HG02970 (cell line): Measurements from ENCODE around the gene ZNF275.

ENCODE experiments used
- ATAC-seq: cut with Tn5 transposase; IDR thresholded peaks from one replicate; pipeline ENCODE4 v1.9.1; 2021; ENCODE audit warnings: mild to moderate bottlenecking, moderate library complexity, moderate number of reproducible peaks; ENCODE audit not compliant: unreplicated experiment, low FRiP score

Gene ZNF275

DNA sequence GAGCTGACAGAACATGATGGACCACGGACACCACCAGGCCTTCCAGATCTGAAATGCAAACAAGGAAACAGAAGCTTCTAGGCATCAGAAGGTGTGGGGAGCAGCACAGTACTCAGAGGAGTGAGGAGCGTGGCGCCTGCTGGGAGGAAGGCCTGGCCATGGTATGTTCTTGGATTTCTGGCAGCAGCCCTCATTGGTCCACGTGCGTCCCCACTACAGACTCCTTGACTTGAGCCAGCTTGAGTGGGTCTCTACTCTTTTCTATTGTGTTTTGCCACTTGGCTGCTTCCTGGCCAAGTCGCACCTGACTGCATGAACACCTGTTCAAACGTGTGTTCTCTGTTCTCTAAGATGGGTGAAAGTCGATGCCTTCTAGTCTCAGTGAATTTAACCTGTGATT is 18.0 kb downstream of the ZNF275 start:
- ATAC-seq = no peak

DNA sequence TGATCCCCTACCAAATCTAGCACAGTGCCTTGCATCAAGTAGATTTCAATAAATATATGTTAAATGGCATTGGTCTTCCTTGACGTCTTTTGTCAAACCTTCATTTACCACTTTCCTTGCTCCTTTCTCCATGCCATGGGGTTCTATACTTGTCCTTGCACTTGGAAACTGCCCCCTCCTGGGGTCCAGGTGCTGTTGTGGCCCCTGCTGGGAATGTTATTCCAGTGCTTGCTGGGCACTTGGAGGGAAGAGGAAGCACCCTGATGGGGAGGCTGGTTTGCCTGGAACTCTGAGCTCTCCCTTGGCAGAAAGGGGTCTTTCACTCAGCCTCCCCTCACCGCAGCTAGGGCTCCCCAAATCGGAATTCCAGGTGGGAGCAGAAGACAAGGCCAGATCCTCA is 18.9 kb downstream of the ZNF275 start:
- no peak for ATAC-seq

DNA sequence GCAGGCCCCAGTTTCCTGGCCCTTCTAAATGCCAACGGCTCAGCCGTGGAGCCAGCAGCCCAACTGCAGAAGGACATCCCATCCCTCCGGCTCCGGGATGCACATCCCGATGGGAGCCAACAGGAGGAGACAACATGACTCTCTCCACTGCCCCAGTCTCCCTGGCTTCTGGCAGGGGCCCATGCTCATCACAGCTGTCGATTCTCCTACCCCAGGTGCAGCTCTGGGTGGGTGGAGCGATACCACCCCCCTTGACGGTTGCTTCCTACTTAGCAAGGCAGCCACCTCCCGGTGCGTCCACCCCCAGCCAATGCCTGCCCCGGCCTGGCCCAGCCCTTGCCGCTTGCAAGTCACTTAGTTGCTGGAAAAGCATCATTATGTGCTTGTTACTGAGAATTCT is 19.5 kb downstream of the ZNF275 start:
- ATAC-seq = no peak

DNA sequence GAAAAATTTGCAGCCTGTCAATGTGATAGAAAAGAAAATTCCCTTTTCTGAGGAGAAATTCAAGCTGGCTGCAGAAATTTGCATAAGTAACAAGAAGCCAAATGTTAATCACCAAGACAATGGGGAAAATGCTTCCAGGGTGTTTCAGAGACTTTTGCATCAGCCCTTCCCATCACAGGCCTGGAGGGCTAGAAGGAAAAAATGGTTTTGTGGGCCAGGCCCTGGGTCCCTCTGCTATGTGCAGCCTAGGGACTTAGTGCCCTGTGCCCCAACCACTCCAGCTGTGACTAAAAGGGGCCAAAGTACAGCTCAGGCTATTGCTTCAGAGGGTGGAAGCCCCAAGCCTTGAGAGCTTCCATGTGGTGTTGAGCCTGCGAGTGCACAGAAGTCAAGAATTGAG is 23.9 kb downstream of the ZNF275 start:
- ATAC-seq = no peak

DNA sequence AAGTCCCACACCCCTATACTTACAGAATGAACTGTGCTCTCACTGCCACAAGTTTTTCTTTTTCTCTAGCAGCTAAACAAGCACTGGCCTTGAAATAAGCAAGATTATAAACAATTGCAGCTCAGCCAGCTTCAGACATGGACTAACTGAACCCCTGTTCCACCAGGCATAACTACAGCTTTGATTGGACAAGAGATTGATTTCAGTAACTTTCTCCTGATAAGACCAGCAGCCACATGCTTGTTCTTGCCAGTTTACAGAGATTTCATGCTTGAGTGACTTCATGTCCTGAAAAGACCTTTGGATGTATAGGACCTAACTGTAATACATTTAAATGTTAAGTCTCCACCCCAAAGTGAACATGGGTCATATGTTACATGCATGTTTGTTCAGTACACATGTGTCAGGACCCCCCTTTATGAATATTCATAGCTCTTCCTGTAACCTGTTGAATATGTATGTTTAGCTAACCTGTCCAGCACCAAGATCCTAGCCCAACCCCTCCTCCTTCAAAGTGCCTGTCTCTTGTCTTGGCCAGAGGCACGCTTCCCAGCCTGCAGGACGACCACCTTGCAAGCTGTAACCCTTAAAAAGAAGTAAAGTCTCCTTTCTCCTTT is 27.9 kb downstream of the ZNF275 start:
- no peak for ATAC-seq

DNA sequence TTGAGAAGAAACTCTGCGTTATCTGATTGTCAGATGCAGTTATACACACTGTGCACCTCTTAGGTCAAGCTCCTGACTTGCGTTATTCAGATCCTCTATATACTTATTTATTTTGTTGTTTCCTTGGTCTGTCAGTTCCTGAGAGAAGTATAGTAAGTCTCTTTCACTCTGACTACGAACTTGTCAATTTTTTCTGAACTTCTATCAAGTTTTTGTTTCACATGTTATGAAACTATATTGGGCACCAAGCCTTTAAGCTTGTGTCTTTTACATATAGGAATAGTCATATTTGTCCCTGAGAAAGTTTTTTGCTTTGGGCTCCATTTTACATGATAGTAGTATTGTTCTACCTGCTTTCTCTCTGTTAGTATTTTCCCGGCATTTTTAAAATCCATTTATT is 31.7 kb downstream of the ZNF275 start:
- no peak for ATAC-seq

DNA sequence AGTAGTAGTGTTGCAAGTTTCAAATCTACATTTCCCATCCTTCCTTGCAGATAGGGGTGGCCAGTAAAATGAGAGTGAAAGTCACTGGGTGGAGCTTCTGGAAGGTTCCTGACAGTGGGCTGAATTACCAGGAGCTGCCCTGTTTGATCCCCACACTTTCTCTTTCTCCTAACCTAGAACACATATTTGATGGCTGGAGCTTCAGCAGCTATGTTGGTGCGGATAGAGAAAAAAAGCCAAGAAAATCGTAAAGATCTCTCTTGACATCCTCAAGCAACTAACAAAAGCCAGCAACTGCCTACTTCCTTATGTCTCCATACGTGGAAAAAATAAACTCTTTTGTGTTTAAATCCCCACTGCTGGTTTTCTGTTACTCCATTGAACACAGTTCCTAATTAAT is 32.2 kb downstream of the ZNF275 start:
- no peak for ATAC-seq

DNA sequence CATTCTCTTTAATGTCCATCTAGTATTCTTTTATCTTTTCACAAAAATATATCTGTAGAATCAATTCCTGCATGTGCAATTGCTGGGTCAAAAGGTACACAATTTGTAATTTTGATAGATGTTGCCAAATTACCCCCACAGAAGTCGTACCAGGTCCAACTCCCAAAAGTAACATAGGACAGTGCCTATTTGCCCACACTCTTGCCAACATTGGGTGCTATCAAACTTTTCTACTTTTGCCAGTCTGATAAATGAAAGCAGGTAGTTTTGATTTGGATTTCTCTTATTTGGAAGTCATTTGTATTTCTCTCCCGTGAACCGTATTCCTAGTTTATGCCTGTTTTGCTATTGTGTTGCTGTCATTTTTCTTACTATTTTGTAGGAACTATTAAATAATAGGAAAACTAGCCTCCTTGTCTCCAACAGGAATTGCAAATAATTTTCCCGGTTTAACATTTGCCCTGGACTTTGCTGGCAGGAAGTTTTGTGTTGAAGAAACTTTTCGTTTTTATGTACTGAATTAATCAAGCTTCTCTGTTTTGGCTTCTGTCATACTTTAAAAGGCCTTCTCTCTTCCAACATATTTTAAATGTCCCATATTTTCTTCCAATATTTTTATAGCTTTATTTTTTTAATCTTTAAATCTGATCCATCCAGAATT is 33.1 kb downstream of the ZNF275 start:
- no peak for ATAC-seq

DNA sequence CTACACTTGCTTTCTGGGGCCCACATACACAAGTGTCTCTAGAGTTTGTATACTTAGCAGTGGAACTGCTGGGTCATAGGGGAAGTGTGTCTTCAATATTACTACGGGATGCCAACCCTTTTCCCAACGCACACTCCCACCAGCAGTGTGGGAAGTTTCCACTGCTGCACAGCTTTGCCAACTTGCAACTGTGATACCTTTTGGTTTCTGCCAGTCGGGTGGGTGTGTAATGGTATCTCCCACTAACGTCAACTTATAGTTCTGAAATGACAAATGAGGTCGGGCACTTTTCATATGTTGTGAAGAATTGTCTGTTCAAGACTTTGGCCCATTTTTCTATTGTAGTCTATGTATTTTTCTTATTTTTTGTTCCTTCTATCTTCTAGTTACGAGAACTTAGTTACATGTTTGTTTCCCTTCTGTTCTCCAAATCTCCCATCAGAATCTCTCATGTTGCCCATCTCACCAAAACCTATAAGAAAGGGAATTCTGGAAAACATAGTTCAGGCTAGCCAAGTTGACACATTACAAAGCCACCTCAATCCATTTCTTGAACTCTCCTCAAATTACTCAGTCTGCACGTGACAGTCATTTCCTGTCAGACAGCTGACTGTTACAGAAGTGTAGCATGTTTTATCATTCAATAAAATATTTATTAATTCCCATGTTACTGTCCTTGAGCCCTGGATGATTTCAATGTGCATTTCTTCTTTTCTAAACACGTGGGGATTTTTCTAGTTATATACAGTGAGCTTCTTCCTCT is 36.5 kb downstream of the ZNF275 start:
- ATAC-seq = no peak

DNA sequence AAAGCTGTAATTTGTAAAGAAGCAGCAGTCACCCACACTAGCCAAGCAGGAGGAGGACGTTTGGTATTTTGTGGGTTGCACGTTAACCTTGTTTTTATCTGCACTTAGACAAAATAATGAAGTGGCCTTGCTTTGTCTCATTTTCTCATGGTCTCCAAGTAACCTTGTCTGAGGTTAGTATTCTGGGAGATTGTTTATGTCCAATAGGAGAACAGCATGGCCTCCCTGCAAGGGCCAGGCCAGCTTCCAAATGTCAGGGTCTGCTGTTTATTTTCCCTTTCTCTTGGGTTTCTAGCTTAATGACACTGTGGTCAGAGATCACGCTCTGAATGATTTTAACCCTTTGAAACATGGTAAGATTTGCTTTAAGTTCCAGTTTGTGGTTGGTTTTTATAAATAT is 37.3 kb downstream of the ZNF275 start:
- ATAC-seq = no peak

DNA sequence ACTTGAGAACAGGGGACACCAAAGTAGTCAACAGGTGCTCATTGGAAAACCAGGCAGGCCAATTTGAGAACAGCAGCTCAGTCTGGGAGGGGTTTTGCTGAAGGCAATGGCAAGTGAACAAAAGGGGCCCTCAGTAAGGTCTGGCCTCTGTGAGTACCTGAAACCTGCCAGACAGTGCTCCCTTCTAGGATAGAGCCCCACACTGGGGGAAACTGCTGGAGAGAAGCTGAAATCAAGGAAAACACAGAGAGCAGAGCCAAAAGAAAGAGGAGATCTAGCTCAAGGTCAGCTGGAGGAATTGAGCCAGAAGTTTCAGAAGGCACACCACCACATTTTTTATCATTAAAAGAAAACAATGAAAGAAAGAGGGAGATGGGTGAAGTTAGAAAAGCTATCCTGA is 39.0 kb downstream of the ZNF275 start:
- no peak for ATAC-seq

DNA sequence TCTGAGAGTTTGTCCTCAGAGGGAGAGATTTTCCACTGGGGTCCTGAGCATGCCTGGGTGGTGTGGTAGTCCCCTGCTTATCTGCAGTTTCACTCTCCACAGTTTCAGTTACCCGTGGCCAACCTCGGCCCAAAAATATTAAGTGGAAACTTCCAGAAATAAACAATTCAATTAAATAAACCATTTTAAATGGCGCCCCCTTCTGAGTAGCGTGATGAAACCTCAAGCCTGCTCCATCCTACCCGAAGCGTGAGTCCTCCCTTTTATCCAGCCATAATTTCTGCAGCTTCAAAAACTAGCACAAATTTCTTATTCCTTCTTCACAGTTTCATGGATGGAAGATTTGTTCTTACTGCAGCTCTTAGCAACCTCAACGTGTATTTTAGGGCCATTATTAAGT is 40.5 kb downstream of the ZNF275 start:
- ATAC-seq = no peak

DNA sequence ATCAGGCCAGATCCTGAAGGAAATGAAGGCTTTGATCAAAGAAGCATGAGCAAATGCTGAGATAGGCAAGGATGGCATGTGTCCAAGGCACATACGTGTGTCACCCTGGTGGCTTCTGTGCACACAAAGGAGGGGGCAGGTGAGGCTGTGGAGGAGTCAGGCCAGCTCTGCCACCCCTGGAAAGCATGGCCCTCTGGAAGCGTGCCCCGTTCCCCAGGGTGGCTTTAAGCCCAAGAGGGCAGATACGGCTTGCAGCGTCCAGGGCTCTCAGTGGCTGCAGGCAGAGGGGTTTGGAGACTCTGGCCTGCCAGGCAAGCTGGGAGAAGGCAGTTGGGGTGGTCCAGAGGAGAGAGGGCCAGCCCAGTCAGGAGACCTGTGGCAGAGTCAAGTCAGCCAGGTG is 41.6 kb downstream of the ZNF275 start:
- no peak for ATAC-seq

DNA sequence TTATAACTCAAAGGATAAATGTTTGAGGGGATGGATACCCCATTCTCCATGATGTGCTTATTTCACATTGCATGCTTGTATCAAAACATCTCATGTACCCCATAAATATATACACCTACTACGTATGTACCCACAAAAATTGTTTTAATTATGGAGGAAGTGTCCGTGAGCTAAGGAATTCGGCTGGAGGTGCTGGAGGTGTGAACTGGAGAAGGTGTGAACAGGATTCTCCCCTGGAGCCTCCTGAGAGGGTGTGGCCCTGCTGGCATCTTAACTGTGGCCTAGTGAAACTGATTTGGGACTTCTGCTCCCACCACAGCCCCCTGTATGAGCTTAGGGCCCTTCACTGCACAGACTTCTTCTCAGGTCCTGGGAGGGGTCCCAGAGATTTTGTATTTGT is 43.8 kb downstream of the ZNF275 start:
- no peak for ATAC-seq

DNA sequence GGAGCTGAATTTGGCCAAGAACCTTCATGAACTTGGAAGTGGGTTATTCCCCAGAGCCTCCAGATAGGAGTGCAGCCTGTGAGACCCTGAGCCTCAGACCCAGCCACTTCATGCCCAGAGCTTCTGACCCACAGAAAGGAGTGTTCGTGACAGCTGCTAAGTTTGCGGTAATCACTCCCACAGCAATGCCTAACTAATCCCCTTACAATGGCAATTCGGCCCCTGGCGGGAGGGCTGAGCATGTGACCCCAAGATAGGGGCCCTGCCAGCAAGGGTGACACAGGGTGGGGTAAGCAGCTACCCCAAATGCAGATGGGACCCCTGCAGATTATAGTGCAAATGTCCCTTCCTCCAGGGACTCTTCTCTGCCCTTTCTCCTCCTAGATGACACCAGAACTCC is 44.7 kb downstream of the ZNF275 start:
- ATAC-seq = no peak

DNA sequence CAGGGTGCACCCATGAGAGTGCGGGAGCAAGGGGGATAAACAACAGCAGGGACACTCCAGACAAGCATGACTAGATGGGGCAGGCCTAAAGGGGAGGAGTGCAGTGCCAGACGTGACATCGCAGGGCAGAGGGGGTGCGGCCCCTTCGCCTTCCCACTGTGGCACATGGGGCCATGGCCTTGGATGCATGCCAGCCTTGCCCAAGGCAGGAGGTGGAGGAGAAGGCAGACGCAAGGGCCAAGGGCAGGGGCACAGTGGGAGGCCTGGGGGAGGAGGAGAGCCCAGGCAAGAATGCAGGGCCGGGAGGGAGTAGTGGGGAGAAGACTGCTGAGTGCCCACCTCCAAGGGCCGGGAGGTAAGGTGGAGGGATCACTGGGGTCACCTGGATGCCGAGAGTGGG is 45.6 kb downstream of the ZNF275 start:
- no peak for ATAC-seq

DNA sequence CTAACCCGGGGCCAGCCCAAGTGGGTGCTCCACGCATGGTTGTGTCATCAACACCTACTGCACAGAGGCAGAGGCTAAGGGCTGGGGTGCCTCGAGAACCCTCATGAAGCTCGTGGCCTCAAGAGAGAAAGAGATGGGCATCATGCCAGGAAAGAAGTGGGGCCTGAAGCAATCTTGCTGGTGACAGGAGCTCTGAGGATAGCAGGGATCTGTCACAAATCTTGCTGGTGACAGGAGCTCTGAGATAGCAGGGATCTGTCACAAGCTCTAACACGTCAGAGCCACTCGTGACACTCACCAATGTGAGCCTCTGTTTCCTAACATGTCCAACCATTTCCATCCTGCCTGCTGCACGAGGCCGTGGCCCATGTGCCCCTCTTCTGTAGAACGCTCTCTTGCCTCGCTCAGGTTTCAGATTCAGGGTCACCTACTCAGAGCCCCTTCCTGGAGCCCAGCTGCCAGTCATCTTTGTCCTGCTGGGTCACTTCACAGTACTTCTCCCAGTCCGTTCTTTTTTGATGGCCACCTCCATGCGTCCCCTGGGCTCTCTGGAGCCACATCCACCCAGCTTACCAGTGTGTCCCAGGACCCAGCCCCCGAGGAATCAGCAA is 46.1 kb downstream of the ZNF275 start:
- ATAC-seq = no peak

DNA sequence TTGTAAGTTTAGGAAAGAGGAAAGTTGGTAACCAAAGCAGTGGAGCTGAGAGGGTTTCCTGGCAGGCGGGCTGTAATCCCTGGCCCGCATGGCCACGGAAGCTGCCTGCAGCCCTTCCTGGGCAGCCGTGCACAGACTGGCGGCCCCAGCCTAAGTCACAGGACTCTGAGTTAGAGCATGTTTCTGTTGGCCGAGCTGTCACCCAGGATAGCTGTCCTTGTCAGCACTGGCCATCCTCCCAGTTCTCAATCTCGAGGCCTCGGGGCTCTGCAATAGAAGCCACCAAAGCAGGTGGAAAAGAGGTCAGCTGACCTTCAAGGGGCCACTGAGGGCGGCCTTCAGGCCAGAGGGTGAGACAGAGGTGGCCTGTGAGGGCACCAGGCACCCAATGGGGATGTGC is 46.7 kb downstream of the ZNF275 start:
- ATAC-seq = no peak

DNA sequence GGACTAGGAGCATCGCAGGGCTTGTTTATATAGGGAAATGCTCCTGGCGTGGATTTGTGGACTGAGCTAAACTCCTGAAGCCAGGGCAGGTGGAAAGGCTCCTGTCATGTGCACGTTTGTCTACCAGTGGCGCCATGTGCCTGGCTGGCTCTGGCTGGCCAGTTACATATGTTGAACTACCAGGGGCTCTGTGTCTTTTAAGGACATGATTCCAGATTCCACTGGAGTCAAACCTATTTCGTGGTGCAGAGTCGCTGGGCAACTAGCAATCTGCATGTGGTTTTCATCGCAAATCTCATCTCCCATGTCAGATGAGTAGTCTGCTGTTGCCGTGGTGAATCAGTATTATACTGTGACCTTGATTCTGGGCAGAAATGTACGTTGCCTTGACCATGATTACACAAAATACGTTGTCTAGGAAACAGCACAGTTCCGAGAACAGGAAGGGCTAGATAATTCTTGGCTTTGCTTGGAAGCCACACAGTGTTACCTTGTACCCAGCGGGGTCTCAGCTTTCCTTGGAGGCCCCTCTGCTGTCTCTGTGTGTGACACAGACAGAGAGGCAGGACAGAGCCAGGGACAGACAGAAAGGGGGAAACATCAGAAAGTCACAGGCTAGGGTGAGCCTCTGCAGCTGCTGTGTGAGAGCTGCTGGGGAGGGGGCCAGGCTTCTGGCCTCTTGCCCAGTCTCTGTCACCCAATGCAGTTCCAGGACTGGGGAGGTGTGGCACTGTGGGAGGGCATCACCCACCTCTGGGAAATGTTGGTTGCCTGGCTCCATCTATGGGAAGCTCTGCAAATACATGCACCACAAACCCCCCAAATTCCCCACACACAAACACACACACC is 48.0 kb downstream of the ZNF275 start:
- ATAC-seq = no peak

DNA sequence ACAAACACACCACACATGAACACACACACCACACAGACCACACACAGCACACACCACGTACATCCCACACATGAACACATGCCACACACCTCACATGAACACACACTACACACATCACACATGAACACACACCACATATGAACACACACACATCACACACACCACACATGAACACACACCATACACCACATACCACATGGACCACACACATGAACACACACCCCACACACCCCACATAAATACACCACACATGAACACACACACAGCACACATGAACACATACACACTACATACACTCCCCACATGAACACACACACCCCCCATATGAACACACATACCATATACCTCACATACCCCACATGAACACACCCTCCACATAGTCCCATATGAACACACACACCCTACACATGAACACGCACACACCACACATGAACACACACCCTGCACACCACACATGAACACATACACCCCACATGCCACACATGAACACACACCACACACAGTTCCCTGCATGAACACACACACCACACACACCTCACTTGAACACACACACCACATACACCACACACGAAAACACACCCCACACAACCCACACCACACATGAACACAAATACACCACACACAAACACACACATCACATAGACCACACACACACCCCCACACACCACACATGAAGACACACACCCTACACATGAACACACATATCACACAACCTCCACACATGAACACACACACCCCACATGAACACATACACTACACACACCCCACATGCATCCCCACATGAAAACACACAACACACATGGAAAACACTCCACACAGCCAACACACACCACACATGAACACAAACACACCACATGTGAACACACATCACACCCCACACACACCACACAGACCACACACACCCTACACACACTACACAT is 48.9 kb downstream of the ZNF275 start:
- ATAC-seq = no peak
